Measurements from ENCODE around the gene ETFB.

The ETFB gene

GRCh38 chr19:51347209-51347928, 18.8 kb downstream of the ETFB start:
- no peak for DNase-seq (ENCODE audit: extremely low read depth, low read depth)
- TF ChIP-seq, protein P1, sequence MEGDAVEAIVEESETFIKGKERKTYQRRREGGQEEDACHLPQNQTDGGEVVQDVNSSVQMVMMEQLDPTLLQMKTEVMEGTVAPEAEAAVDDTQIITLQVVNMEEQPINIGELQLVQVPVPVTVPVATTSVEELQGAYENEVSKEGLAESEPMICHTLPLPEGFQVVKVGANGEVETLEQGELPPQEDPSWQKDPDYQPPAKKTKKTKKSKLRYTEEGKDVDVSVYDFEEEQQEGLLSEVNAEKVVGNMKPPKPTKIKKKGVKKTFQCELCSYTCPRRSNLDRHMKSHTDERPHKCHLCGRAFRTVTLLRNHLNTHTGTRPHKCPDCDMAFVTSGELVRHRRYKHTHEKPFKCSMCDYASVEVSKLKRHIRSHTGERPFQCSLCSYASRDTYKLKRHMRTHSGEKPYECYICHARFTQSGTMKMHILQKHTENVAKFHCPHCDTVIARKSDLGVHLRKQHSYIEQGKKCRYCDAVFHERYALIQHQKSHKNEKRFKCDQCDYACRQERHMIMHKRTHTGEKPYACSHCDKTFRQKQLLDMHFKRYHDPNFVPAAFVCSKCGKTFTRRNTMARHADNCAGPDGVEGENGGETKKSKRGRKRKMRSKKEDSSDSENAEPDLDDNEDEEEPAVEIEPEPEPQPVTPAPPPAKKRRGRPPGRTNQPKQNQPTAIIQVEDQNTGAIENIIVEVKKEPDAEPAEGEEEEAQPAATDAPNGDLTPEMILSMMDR (IDR thresholded peaks at IDR 0.05; ENCODE audit: low read depth, low read length): no peak

DNA sequence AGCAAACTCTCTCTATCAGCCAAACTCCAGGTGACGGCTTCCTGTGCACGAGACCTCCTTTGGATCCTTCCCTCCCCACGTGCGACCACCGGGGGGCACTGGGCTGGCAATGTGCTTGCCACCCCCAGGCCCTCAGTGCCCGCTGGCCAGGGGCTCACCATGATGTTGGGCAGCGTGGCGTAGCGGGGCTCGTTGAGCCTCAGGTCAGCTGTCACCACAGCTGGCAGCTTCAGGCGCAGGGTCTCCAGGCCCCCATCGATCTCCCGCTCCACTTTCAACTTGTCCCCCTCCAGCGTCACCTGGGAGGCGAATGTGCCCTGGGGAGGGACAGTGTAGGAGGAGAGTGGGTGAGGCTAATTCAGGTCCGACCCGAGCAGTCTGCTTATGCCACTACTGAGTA, 19.4 kb downstream of the ETFB start:
- no peak for DNase-seq (ENCODE audit: extremely low read depth, low read depth)
- TF ChIP-seq, protein P1 (IDR thresholded peaks at IDR 0.05; ENCODE audit: low read depth, low read length): no peak

- TF ChIP-seq, protein P1 (IDR thresholded peaks at IDR 0.05; ENCODE audit: low read depth, low read length): no peak
Measured at GRCh38 chr19:51345076-51345620, 21.0 kb downstream of the ETFB start.

DNA sequence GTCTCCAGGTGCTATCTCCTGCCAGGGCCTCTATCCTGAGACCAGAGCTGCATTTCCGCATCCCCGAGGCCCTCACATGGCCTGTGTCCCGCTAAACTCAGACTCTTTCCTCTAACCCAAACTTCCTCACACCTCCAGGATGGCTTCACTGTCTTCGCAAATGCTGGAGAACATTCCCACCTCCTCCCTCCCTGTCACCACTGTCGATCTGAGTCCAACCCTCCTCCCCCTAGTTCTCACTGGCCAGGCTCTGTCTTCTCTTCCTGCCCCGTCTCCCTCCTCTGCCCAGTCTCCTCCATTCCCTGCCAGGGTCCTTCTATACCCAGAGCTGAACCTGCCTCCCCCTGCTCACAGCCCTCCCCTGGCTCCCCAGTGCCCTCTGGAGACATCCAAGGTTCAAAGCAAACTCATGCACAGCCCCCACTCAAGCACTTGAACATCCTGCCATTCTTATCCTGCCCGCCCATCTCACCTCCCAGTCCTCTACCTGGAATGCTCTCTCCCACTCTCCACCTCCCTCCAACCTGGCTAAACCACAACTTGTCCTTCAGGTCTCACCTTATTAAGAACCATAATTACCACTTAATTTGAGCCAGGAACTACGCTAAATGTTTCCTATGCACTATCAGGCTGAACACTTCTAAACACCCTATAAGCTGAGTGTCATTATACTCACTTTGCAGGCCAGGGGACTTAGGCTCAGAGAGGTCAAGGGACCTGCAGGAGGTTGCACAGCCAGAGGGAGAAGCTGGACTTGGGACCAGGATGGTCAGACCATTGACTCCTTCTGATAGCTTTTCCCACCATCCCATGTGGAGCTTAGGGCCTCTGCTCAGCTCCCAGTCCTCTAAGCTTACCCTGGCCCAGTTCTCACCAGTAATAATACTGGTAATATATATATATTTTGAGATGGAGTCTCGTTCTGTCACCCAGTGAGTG, 23.3 kb downstream of the ETFB start:
- TF ChIP-seq, protein P1 (IDR thresholded peaks at IDR 0.05; ENCODE audit: low read depth, low read length): no peak
- DNase-seq (ENCODE audit: extremely low read depth, low read depth): no peak

More at GRCh38 chr19:51345076-51345620, 21.0 kb downstream of the ETFB start:
- no peak for DNase-seq (ENCODE audit: extremely low read depth, low read depth)

DNA sequence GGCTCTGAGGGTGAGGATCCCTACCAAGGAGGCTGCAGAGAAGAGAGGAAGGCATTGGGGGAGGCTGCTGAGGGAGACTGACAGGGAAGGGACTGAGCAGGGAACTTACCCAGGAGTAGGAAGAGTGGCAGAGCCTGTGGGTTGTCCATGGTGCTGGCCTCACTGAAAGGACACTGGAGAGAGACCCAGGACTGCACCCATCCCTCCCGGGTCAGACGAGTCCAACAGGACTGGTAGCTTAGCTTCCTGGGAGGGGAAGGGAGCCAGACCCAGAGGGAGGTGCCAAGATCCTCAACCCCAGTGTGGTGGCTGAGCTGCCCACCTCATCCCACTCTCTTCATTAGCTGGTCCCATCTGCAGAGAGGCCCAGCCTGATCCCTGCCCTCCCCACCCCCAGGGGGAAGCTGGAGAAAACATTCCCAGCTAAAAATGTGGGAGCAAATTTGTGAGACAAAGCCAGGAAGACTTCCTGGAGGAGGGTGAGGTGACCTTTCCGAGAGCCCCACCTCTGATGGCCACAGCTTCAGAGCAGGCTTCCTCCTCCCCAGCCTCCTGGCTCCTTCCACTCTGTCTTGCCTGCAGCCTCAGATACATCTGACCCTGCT, 24.1 kb downstream of the ETFB start, which contains the start of gene VSIG10L:
VSIG10L (minus strand) TSS at position 164 of the 605 bp plus-strand sequence; CDS start at position 149, 15 bp downstream.
- no peak for DNase-seq (ENCODE audit: extremely low read depth, low read depth)
- TF ChIP-seq, protein P1 (IDR thresholded peaks at IDR 0.05; ENCODE audit: low read depth, low read length): no peak

- TF ChIP-seq, protein P1 (IDR thresholded peaks at IDR 0.05; ENCODE audit: low read depth, low read length): no peak
- DNase-seq (ENCODE audit: extremely low read depth, low read depth): no peak
Measured at GRCh38 chr19:51341066-51341465, 25.1 kb downstream of the ETFB start.
